Gastrocnemius medialis (tissue), 4 donors: Measurements from ENCODE around the gene KRT1. TPM values are rescaled to one million over a fixed set of nuclear protein-coding genes. Genes with fewer than 3 reads are reported as not detected.

Experiments
- ATAC-seq, 2 donors: fragments of 150-250 bp; one replicate each; pipeline ENCODE4 v1.9.1; 2016
- DNase-seq, 2 donors: peaks; one replicate each; pipeline ENCODE4 v3.0.0-alpha.2; 2019
- H3K27ac ChIP-seq, 4 donors: fragments of 200-600 bp; sonication (generic); 1 replicate in 1 of 4; 2 replicates in 3 of 4; pipeline ENCODE4 v1.5.1; 2016 to 2018; ENCODE audit warnings: mild to moderate bottlenecking in 2 of 4, moderate library complexity in 1 of 4
- H3K27me3 ChIP-seq, 3 donors: fragments of 200-600 bp; sonication (generic) in 2 of 3; 1 replicate in 1 of 3; 2 replicates in 2 of 3; pipeline versions ENCODE4 v1.5.1 to v1.6.0; 2016 to 2019; ENCODE audit warnings: mild to moderate bottlenecking in 1 of 3, moderate library complexity in 1 of 3
- H3K36me3 ChIP-seq, 2 donors: fragments of 200-600 bp; sonication (generic) in 1 of 2; one replicate each; pipeline ENCODE4 v1.5.1; 2017 to 2018
- H3K4me1 ChIP-seq, 2 donors: fragments of 200-600 bp; sonication (generic) in 1 of 2; one replicate each; pipeline ENCODE4 v1.5.1; 2016 to 2017; ENCODE audit warnings: mild to moderate bottlenecking in 2 of 2
- H3K4me3 ChIP-seq, 4 donors: fragments of 200-600 bp; sonication (generic) in 3 of 4; 1 replicate in 1 of 4; 2 replicates in 3 of 4; pipeline ENCODE4 v1.5.1; 2016 to 2019; ENCODE audit warnings: mild to moderate bottlenecking in 2 of 4
- H3K9me3 ChIP-seq, 3 donors: fragments of 200-600 bp; sonication (generic) in 2 of 3; 1 replicate in 1 of 3; 2 replicates in 2 of 3; pipeline ENCODE4 v1.5.1; 2016 to 2019
- POLR2A ChIP-seq, 2 donors: fragments of 450-650 bp; IDR thresholded peaks; one replicate each; pipeline ENCODE4 v1.6.1; 2017; ENCODE audit warnings: antibody characterized with exemption in 2 of 2, mild to moderate bottlenecking in 2 of 2, moderate library complexity in 2 of 2
- in situ Hi-C, 4 donors: fragments of 200-750 bp; cut with MboI; loops; one replicate each; pipeline versions ENCODE4 v1.15.0 to v1.8.0; 2017; ENCODE audit warnings: low sequenced_read_pairs in 4 of 4
- intact Hi-C: fragments of 100-400 bp; cut with DNase I; formaldehyde crosslinking; loops from one replicate; pipeline ENCODE4 v1.15.1; 2023; ENCODE audit warnings: low total_unique reads
- total RNA-seq, 4 donors: library from RNA; depleted of rRNA; stranded (reverse); fragments of >200 nt; gene quantifications; one replicate each; pipeline versions ENCODE4 v1.1.0 to v1.2.3, GENCODE V29; 2016
- TF ChIP-seq, protein P1 (sequence below), 5 experiments: fragments of 450-650 bp in 3 of 5; fragments of 200-600 bp in 2 of 5; sonication (generic) in 2 of 5; IDR thresholded peaks in 4 of 5; conservative IDR thresholded peaks in 1 of 5; 1 replicate in 4 of 5; 2 replicates in 1 of 5; pipeline ENCODE4 v1.5.1; 2016 to 2019; ENCODE audit warnings: antibody characterized with exemption in 5 of 5, mild to moderate bottlenecking in 3 of 5, moderate library complexity in 3 of 5

The KRT1 gene
- total RNA-seq, 4 donors from 2014 or later: not detected

- in situ Hi-C loops (no loop called here), intact Hi-C loops (no loop called here)
- H3K9me3 ChIP-seq: no peaks in the 10 kb centered on the region
- TF ChIP-seq POLR2A (IDR thresholded peaks at IDR 0.05): no peak
- TF ChIP-seq, protein P1, sequence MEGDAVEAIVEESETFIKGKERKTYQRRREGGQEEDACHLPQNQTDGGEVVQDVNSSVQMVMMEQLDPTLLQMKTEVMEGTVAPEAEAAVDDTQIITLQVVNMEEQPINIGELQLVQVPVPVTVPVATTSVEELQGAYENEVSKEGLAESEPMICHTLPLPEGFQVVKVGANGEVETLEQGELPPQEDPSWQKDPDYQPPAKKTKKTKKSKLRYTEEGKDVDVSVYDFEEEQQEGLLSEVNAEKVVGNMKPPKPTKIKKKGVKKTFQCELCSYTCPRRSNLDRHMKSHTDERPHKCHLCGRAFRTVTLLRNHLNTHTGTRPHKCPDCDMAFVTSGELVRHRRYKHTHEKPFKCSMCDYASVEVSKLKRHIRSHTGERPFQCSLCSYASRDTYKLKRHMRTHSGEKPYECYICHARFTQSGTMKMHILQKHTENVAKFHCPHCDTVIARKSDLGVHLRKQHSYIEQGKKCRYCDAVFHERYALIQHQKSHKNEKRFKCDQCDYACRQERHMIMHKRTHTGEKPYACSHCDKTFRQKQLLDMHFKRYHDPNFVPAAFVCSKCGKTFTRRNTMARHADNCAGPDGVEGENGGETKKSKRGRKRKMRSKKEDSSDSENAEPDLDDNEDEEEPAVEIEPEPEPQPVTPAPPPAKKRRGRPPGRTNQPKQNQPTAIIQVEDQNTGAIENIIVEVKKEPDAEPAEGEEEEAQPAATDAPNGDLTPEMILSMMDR (IDR thresholded peaks at IDR 0.05 in 4 of 5, conservative IDR thresholded peaks at IDR 0.05 in 1 of 5): no peak
- ATAC-seq (no peak), DNase-seq (no peak)
- peaks cover 4 to 11% (median 5%) of the 10 kb centered on the region in 3 donors for H3K27me3 ChIP-seq
- no peak overlapping the region for H3K27ac ChIP-seq
- H3K4me3 ChIP-seq: no peak overlapping the region
- H3K4me1 ChIP-seq: no peaks in the 10 kb centered on the region
- no peaks in the 10 kb centered on the region for H3K36me3 ChIP-seq
Measured at GRCh38 chr12:52683575-52684300, 3.5 kb upstream of the KRT1 start.

- peak in 1 of 2 donors; percentile 30 for DNase-seq
- ATAC-seq: peak; percentile 58 to 67
- H3K9me3 ChIP-seq: no peaks in the 10 kb centered on the region
- H3K27me3 ChIP-seq: peaks cover under 1 to 9% (median 4%) of the 10 kb centered on the region in 3 donors
- in situ Hi-C loops: no loop called here
- H3K27ac ChIP-seq: no peak overlapping the region
- no peaks in the 10 kb centered on the region for H3K4me1 ChIP-seq
- intact Hi-C loops: no loop called here
- H3K4me3 ChIP-seq: no peak overlapping the region
- TF ChIP-seq POLR2A (IDR thresholded peaks at IDR 0.05): no peak
- TF ChIP-seq, protein P1 (IDR thresholded peaks at IDR 0.05 in 4 of 5, conservative IDR thresholded peaks at IDR 0.05 in 1 of 5): no peak
- H3K36me3 ChIP-seq: no peaks in the 10 kb centered on the region
Measured at GRCh38 chr12:52682938-52683574, 2.8 kb upstream of the KRT1 start.

DNA sequence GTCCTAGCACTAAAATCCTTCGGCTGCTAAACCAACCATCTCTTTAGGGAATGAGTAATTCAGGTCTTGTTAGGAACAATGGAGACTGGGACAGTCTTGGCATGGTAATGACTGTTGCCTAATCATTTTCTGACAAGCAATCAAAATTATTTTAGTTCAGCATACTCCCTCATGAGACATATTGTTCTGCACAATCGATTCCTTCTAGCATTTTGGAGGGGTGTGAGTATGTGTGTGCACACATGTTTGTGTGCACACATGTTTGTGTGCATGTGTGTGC, 2.1 kb upstream of the KRT1 start:
- in situ Hi-C loops: no loop called here
- intact Hi-C loops: no loop called here
- Histone ChIP-seq H3K4me3 (no peak overlapping the region), H3K27ac (no peak overlapping the region), H3K36me3 (no peaks in the 10 kb centered on the region), H3K4me1 (no peaks in the 10 kb centered on the region), H3K27me3 (peaks cover 0 to 5% (median 4%) of the 10 kb centered on the region in 3 donors), H3K9me3 (no peaks in the 10 kb centered on the region)
- ATAC-seq (peak; percentile 30 to 69), DNase-seq (no peak)
- no peak for TF ChIP-seq POLR2A (IDR thresholded peaks at IDR 0.05)
- TF ChIP-seq, protein P1 (IDR thresholded peaks at IDR 0.05 in 4 of 5, conservative IDR thresholded peaks at IDR 0.05 in 1 of 5): no peak

- H3K4me1 ChIP-seq: no peaks in the 10 kb centered on the region
- no peaks in the 10 kb centered on the region for H3K36me3 ChIP-seq
- in situ Hi-C loops: no loop called here
- H3K27me3 ChIP-seq: peaks cover 0 to 5% (median 4%) of the 10 kb centered on the region in 3 donors
- TF ChIP-seq POLR2A (IDR thresholded peaks at IDR 0.05): no peak
- TF ChIP-seq, protein P1 (IDR thresholded peaks at IDR 0.05 in 4 of 5, conservative IDR thresholded peaks at IDR 0.05 in 1 of 5): no peak
- ATAC-seq (no peak), DNase-seq (no peak)
- no peak overlapping the region for H3K27ac ChIP-seq
- intact Hi-C loops: no loop called here
- H3K9me3 ChIP-seq: no peaks in the 10 kb centered on the region
- H3K4me3 ChIP-seq: no peak overlapping the region
Measured at GRCh38 chr12:52681526-52682380, 1.5 kb upstream of the KRT1 start.
